Activated naive CD4-positive, alpha-beta T cell treated with anti-CD3 and anti-CD28 coated beads for 36 hours (primary cell): ENCODE measurements around the gene SUGP2. TPM values are rescaled to one million over a fixed set of nuclear protein-coding genes. Genes with fewer than 3 reads are reported as not detected.

Experiments used
- CTCF ChIA-PET: fragments of 350-600 bp; sonication (Branson Sonifier 250); formaldehyde crosslinking; loops from one replicate; lab custom pipeline; 2021; ENCODE audit warnings: antibody characterized with exemption; lab: Charles Lee
- DNase-seq: peaks from one replicate; pipeline ENCODE4 v3.0.0-alpha.2; 2020
- H3K27ac Mint-ChIP-seq: one replicate; pipeline ENCODE4 v1.8.0; 2021; ENCODE audit warnings: mild to moderate bottlenecking, mixed read lengths
- H3K27me3 Mint-ChIP-seq: one replicate; pipeline ENCODE4 v1.8.0; 2021; ENCODE audit warnings: low read depth, mixed read lengths
- H3K36me3 Mint-ChIP-seq: one replicate; pipeline ENCODE4 v1.8.0; 2021; ENCODE audit warnings: low read depth, mixed read lengths
- H3K4me1 Mint-ChIP-seq: one replicate; pipeline ENCODE4 v1.8.0; 2021; ENCODE audit warnings: low read depth, mixed read lengths
- H3K4me3 Mint-ChIP-seq: one replicate; pipeline ENCODE4 v1.8.0; 2021; ENCODE audit warnings: mild to moderate bottlenecking, moderate library complexity, mixed read lengths
- H3K9me3 Mint-ChIP-seq: one replicate; pipeline ENCODE4 v1.8.0; 2021; ENCODE audit warnings: mixed read lengths
- intact Hi-C: fragments of 100-400 bp; cut with micrococcal nuclease; formaldehyde crosslinking; loops from one replicate; pipeline ENCODE4 v1.15.1; 2023
- total RNA-seq, 2 experiments: library from RNA; stranded (reverse); gene quantifications; one replicate each; pipeline ENCODE4 v1.2.3, GENCODE V29; 2021

SUGP2 gene
- total RNA-seq, 2 experiments from 2014 or later, result 149 to 154 TPM

- Mint-ChIP-seq H3K36me3 (no peaks in the 10 kb centered on the region), H3K27me3 (no peaks in the 10 kb centered on the region), H3K9me3 (no peaks in the 10 kb centered on the region), H3K27ac (no peak overlapping the region), H3K4me3 (no peak overlapping the region), H3K4me1 (no peaks in the 10 kb centered on the region)
- no peak for DNase-seq
- intact Hi-C loops, result no loop called here
- CTCF ChIA-PET, result no interaction called here
Measured at GRCh38 chr19:18978616-18979015, 54.7 kb downstream of the SUGP2 start.

- Mint-ChIP-seq H3K27ac (no peak overlapping the region), H3K4me3 (no peak overlapping the region), H3K4me1 (no peaks in the 10 kb centered on the region), H3K27me3 (no peaks in the 10 kb centered on the region), H3K9me3 (no peaks in the 10 kb centered on the region), H3K36me3 (no peaks in the 10 kb centered on the region)
- CTCF ChIA-PET, result no interaction called here
- no peak for DNase-seq
- intact Hi-C loops, result no loop called here
Measured at GRCh38 chr19:18975869-18976268, 57.4 kb downstream of the SUGP2 start.

GRCh38 chr19:18975011-18975410 lies 58.3 kb downstream of the SUGP2 start:
- CTCF ChIA-PET, result no interaction called here
- Mint-ChIP-seq H3K27me3 (no peaks in the 10 kb centered on the region), H3K27ac (no peak overlapping the region), H3K9me3 (no peaks in the 10 kb centered on the region), H3K36me3 (no peaks in the 10 kb centered on the region), H3K4me3 (no peak overlapping the region), H3K4me1 (no peaks in the 10 kb centered on the region)
- intact Hi-C loops, result no loop called here
- no peak for DNase-seq

- peaks cover 2% of the 10 kb centered on the region for H3K4me1 Mint-ChIP-seq
- H3K27me3 Mint-ChIP-seq, result peaks cover 3% of the 10 kb centered on the region
- DNase-seq, result no peak
- CTCF ChIA-PET, result no interaction called here
- H3K4me3 Mint-ChIP-seq, result no peak overlapping the region
- intact Hi-C loops, result no loop called here
- H3K9me3 Mint-ChIP-seq, result peaks cover 3% of the 10 kb centered on the region
- no peak overlapping the region for H3K27ac Mint-ChIP-seq
- H3K36me3 Mint-ChIP-seq, result no peaks in the 10 kb centered on the region
Measured at GRCh38 chr19:18972851-18973250, 60.5 kb downstream of the SUGP2 start.

GRCh38 chr19:18972301-18972811 lies 61.0 kb downstream of the SUGP2 start:
- DNase-seq, result no peak
- Mint-ChIP-seq H3K36me3 (no peaks in the 10 kb centered on the region), H3K4me3 (no peak overlapping the region), H3K27ac (no peak overlapping the region), H3K27me3 (peaks cover 5% of the 10 kb centered on the region), H3K9me3 (peaks cover 3% of the 10 kb centered on the region), H3K4me1 (peaks cover 2% of the 10 kb centered on the region)
- intact Hi-C loops, result no loop called here
- CTCF ChIA-PET, result no interaction called here

GRCh38 chr19:18969931-18970659 lies 63.2 kb downstream of the SUGP2 start:
- Mint-ChIP-seq H3K4me3 (no peak overlapping the region), H3K36me3 (no peaks in the 10 kb centered on the region), H3K9me3 (peaks cover 3% of the 10 kb centered on the region), H3K27ac (no peak overlapping the region), H3K4me1 (peaks cover 2% of the 10 kb centered on the region), H3K27me3 (peaks cover 8% of the 10 kb centered on the region)
- intact Hi-C loops, result no loop called here
- DNase-seq, result no peak
- CTCF ChIA-PET, result interaction anchor here (0.6 kb wide), 1 partner anchor 28 kb away, joined by 3 read pairs; no protein-coding TSS in a partner anchor

GRCh38 chr19:18967358-18968146 lies 65.8 kb downstream of the SUGP2 start:
- no peaks in the 10 kb centered on the region for H3K36me3 Mint-ChIP-seq
- no peak for DNase-seq
- no peak overlapping the region for H3K27ac Mint-ChIP-seq
- CTCF ChIA-PET, result no interaction called here
- peaks cover 2% of the 10 kb centered on the region for H3K4me1 Mint-ChIP-seq
- H3K4me3 Mint-ChIP-seq, result no peak overlapping the region
- H3K27me3 Mint-ChIP-seq, result peaks cover 8% of the 10 kb centered on the region
- intact Hi-C loops, result no loop called here
- peaks cover 3% of the 10 kb centered on the region for H3K9me3 Mint-ChIP-seq

GRCh38 chr19:18966307-18966706 lies 67.0 kb downstream of the SUGP2 start:
- Mint-ChIP-seq H3K4me1 (peaks cover 8% of the 10 kb centered on the region), H3K4me3 (no peak overlapping the region), H3K27me3 (peaks cover 17% of the 10 kb centered on the region), H3K36me3 (no peaks in the 10 kb centered on the region), H3K27ac (no peak overlapping the region), H3K9me3 (peaks cover 3% of the 10 kb centered on the region)
- intact Hi-C loops, result no loop called here
- no peak for DNase-seq
- CTCF ChIA-PET, result no interaction called here

- H3K27me3 Mint-ChIP-seq, result peaks cover 19% of the 10 kb centered on the region
- DNase-seq, result no peak
- CTCF ChIA-PET, result no interaction called here
- intact Hi-C loops, result no loop called here
- peaks cover 3% of the 10 kb centered on the region for H3K9me3 Mint-ChIP-seq
- no peak overlapping the region for H3K4me3 Mint-ChIP-seq
- H3K4me1 Mint-ChIP-seq, result peaks cover 6% of the 10 kb centered on the region
- H3K27ac Mint-ChIP-seq, result no peak overlapping the region
- H3K36me3 Mint-ChIP-seq, result no peaks in the 10 kb centered on the region
Measured at GRCh38 chr19:18964121-18964520, 69.2 kb downstream of the SUGP2 start.

GRCh38 chr19:18961767-18962620 lies 71.3 kb downstream of the SUGP2 start:
- H3K27ac Mint-ChIP-seq, result no peak overlapping the region
- no peak overlapping the region for H3K4me3 Mint-ChIP-seq
- peaks cover 6% of the 10 kb centered on the region for H3K4me1 Mint-ChIP-seq
- DNase-seq, result no peak
- CTCF ChIA-PET, result no interaction called here
- intact Hi-C loops, result no loop called here
- no peaks in the 10 kb centered on the region for H3K9me3 Mint-ChIP-seq
- H3K27me3 Mint-ChIP-seq, result peaks cover 10% of the 10 kb centered on the region
- no peaks in the 10 kb centered on the region for H3K36me3 Mint-ChIP-seq

- CTCF ChIA-PET, result interaction anchor here (0.8 kb wide), 1 partner anchor 186 kb away, joined by 4 read pairs; no protein-coding TSS in a partner anchor
- peaks cover 6% of the 10 kb centered on the region for H3K4me1 Mint-ChIP-seq
- H3K4me3 Mint-ChIP-seq, result no peak overlapping the region
- peaks cover 10% of the 10 kb centered on the region for H3K27me3 Mint-ChIP-seq
- no peak overlapping the region for H3K27ac Mint-ChIP-seq
- no peak for DNase-seq
- intact Hi-C loops, result no loop called here
- H3K36me3 Mint-ChIP-seq, result no peaks in the 10 kb centered on the region
- no peaks in the 10 kb centered on the region for H3K9me3 Mint-ChIP-seq
Measured at GRCh38 chr19:18960370-18960769, 72.9 kb downstream of the SUGP2 start.

GRCh38 chr19:18955042-18955441 lies 78.3 kb downstream of the SUGP2 start:
- Mint-ChIP-seq H3K36me3 (no peaks in the 10 kb centered on the region), H3K4me3 (no peak overlapping the region), H3K9me3 (no peaks in the 10 kb centered on the region), H3K27ac (no peak overlapping the region), H3K4me1 (no peaks in the 10 kb centered on the region), H3K27me3 (no peaks in the 10 kb centered on the region)
- no peak for DNase-seq
- intact Hi-C loops, result no loop called here
- CTCF ChIA-PET, result no interaction called here
